Measurements from ENCODE around the gene KHK.
A peak's percentile ranks its signal among the peaks of the same experiment; 100 is the strongest.

Gene KHK

GRCh38 chr2:27049422-27050280 lies 36.9 kb upstream of the KHK start:
- H3K27me3 ChIP-seq (ENCODE audit: control insufficient read depth in 5 of 5, insufficient read depth in 4 of 5, low read length in 5 of 5), result no peaks in the 10 kb centered on the region
- H3K36me3 ChIP-seq (ENCODE audit: control insufficient read depth in 5 of 5, insufficient read depth in 5 of 5, low read length in 5 of 5), result peaks cover 3 to 14% (median 10%) of the 10 kb centered on the region in 5 donors
- H3K4me3 ChIP-seq (ENCODE audit: low read depth in 1 of 5, low read length in 5 of 5), result peak overlapping the region; percentile 83 to 93 (median 88)
- H3K4me1 ChIP-seq (ENCODE audit: control insufficient read depth in 5 of 5, insufficient read depth in 5 of 5, low read length in 5 of 5), result peaks cover 3 to 30% (median 21%) of the 10 kb centered on the region in 5 donors
- H3K9me3 ChIP-seq (ENCODE audit: control insufficient read depth in 5 of 5, low read length in 5 of 5), result no peaks in the 10 kb centered on the region
- H3K9ac ChIP-seq (ENCODE audit: low read length in 5 of 5), result peak overlapping the region in 4 of 5 donors; percentile 24 to 88 (median 74)
- H3K27ac ChIP-seq (ENCODE audit: low read depth, low read length), result peak overlapping the region; percentile 31

GRCh38 chr2:27050281-27050995 lies 36.1 kb upstream of the KHK start:
- Histone ChIP-seq H3K4me3 (ENCODE audit: low read depth in 1 of 5, low read length in 5 of 5) (peak overlapping the region; percentile 83 to 93 (median 88)), H3K9ac (ENCODE audit: low read length in 5 of 5) (peak overlapping the region; percentile 12 to 88 (median 71)), H3K27me3 (ENCODE audit: control insufficient read depth in 5 of 5, insufficient read depth in 4 of 5, low read length in 5 of 5) (no peaks in the 10 kb centered on the region), H3K4me1 (ENCODE audit: control insufficient read depth in 5 of 5, insufficient read depth in 5 of 5, low read length in 5 of 5) (peaks cover 3 to 30% (median 21%) of the 10 kb centered on the region in 5 donors), H3K9me3 (ENCODE audit: control insufficient read depth in 5 of 5, low read length in 5 of 5) (no peaks in the 10 kb centered on the region), H3K36me3 (ENCODE audit: control insufficient read depth in 5 of 5, insufficient read depth in 5 of 5, low read length in 5 of 5) (peaks cover 5 to 22% (median 18%) of the 10 kb centered on the region in 5 donors), H3K27ac (ENCODE audit: low read depth, low read length) (peak overlapping the region; percentile 31)

GRCh38 chr2:27050996-27051901 lies 35.3 kb upstream of the KHK start, which contains the start of gene AGBL5:
AGBL5 (plus strand) TSS chr2:27051668; CDS start chr2:27052959, 1,291 bp downstream.
- Histone ChIP-seq H3K4me3 (ENCODE audit: low read depth in 1 of 5, low read length in 5 of 5) (peak within 1 kb of the TSS; percentile 83 to 93 (median 88)), H3K27me3 (ENCODE audit: control insufficient read depth in 5 of 5, insufficient read depth in 4 of 5, low read length in 5 of 5) (no peaks in the 10 kb centered on the region), H3K36me3 (ENCODE audit: control insufficient read depth in 5 of 5, insufficient read depth in 5 of 5, low read length in 5 of 5) (peaks cover 9 to 29% (median 26%) of the 10 kb centered on the region in 5 donors), H3K9me3 (ENCODE audit: control insufficient read depth in 5 of 5, low read length in 5 of 5) (no peaks in the 10 kb centered on the region), H3K4me1 (ENCODE audit: control insufficient read depth in 5 of 5, insufficient read depth in 5 of 5, low read length in 5 of 5) (peaks cover 3 to 30% (median 21%) of the 10 kb centered on the region in 5 donors), H3K9ac (ENCODE audit: low read length in 5 of 5) (peak within 1 kb of the TSS; percentile 59 to 88 (median 78)), H3K27ac (ENCODE audit: low read depth, low read length) (peak within 1 kb of the TSS; percentile 31)

- H3K9me3 ChIP-seq (ENCODE audit: control insufficient read depth in 5 of 5, low read length in 5 of 5), result no peaks in the 10 kb centered on the region
Measured at GRCh38 chr2:27051902-27052645, 34.5 kb upstream of the KHK start.

GRCh38 chr2:27053321-27053720 lies 33.3 kb upstream of the KHK start:
- Histone ChIP-seq H3K27me3 (ENCODE audit: control insufficient read depth in 5 of 5, insufficient read depth in 4 of 5, low read length in 5 of 5) (no peaks in the 10 kb centered on the region), H3K4me1 (ENCODE audit: control insufficient read depth in 5 of 5, insufficient read depth in 5 of 5, low read length in 5 of 5) (peaks cover 3 to 30% (median 21%) of the 10 kb centered on the region in 5 donors), H3K36me3 (ENCODE audit: control insufficient read depth in 5 of 5, insufficient read depth in 5 of 5, low read length in 5 of 5) (peaks cover 12 to 44% (median 40%) of the 10 kb centered on the region in 5 donors), H3K9me3 (ENCODE audit: control insufficient read depth in 5 of 5, low read length in 5 of 5) (no peaks in the 10 kb centered on the region), H3K27ac (ENCODE audit: low read depth, low read length) (no peak overlapping the region), H3K9ac (ENCODE audit: low read length in 5 of 5) (no peak overlapping the region), H3K4me3 (ENCODE audit: low read depth in 1 of 5, low read length in 5 of 5) (no peak overlapping the region)

More at GRCh38 chr2:27051902-27052645, 34.5 kb upstream of the KHK start:
- H3K4me1 ChIP-seq (ENCODE audit: control insufficient read depth in 5 of 5, insufficient read depth in 5 of 5, low read length in 5 of 5), result peaks cover 3 to 30% (median 21%) of the 10 kb centered on the region in 5 donors
- H3K36me3 ChIP-seq (ENCODE audit: control insufficient read depth in 5 of 5, insufficient read depth in 5 of 5, low read length in 5 of 5), result peaks cover 12 to 37% (median 33%) of the 10 kb centered on the region in 5 donors
- peak overlapping the region; percentile 31 for H3K27ac ChIP-seq (ENCODE audit: low read depth, low read length)
- no peaks in the 10 kb centered on the region for H3K27me3 ChIP-seq (ENCODE audit: control insufficient read depth in 5 of 5, insufficient read depth in 4 of 5, low read length in 5 of 5)
- peak overlapping the region; percentile 59 to 88 (median 73) for H3K9ac ChIP-seq (ENCODE audit: low read length in 5 of 5)
- peak overlapping the region; percentile 83 to 93 (median 87) for H3K4me3 ChIP-seq (ENCODE audit: low read depth in 1 of 5, low read length in 5 of 5)

GRCh38 chr2:27053776-27054175 lies 32.8 kb upstream of the KHK start:
- H3K4me3 ChIP-seq (ENCODE audit: low read depth in 1 of 5, low read length in 5 of 5), result no peak overlapping the region
- no peak overlapping the region for H3K9ac ChIP-seq (ENCODE audit: low read length in 5 of 5)
- peaks cover 3 to 30% (median 21%) of the 10 kb centered on the region in 5 donors for H3K4me1 ChIP-seq (ENCODE audit: control insufficient read depth in 5 of 5, insufficient read depth in 5 of 5, low read length in 5 of 5)
- H3K36me3 ChIP-seq (ENCODE audit: control insufficient read depth in 5 of 5, insufficient read depth in 5 of 5, low read length in 5 of 5), result peaks cover 12 to 47% (median 41%) of the 10 kb centered on the region in 5 donors
- H3K27ac ChIP-seq (ENCODE audit: low read depth, low read length), result no peak overlapping the region
- no peaks in the 10 kb centered on the region for H3K9me3 ChIP-seq (ENCODE audit: control insufficient read depth in 5 of 5, low read length in 5 of 5)
- H3K27me3 ChIP-seq (ENCODE audit: control insufficient read depth in 5 of 5, insufficient read depth in 4 of 5, low read length in 5 of 5), result no peaks in the 10 kb centered on the region

GRCh38 chr2:27054721-27055120 lies 31.9 kb upstream of the KHK start:
- H3K36me3 ChIP-seq (ENCODE audit: control insufficient read depth in 5 of 5, insufficient read depth in 5 of 5, low read length in 5 of 5), result peaks cover 12 to 49% (median 47%) of the 10 kb centered on the region in 5 donors

GRCh38 chr2:27057184-27057583 lies 29.4 kb upstream of the KHK start:
- no peak overlapping the region for H3K9ac ChIP-seq (ENCODE audit: low read length in 5 of 5)
- H3K4me3 ChIP-seq (ENCODE audit: low read depth in 1 of 5, low read length in 5 of 5), result no peak overlapping the region
- peaks cover 3 to 13% (median 11%) of the 10 kb centered on the region in 5 donors for H3K4me1 ChIP-seq (ENCODE audit: control insufficient read depth in 5 of 5, insufficient read depth in 5 of 5, low read length in 5 of 5)
- peaks cover 12 to 54% (median 50%) of the 10 kb centered on the region in 5 donors for H3K36me3 ChIP-seq (ENCODE audit: control insufficient read depth in 5 of 5, insufficient read depth in 5 of 5, low read length in 5 of 5)
- no peaks in the 10 kb centered on the region for H3K9me3 ChIP-seq (ENCODE audit: control insufficient read depth in 5 of 5, low read length in 5 of 5)
- H3K27me3 ChIP-seq (ENCODE audit: control insufficient read depth in 5 of 5, insufficient read depth in 4 of 5, low read length in 5 of 5), result no peaks in the 10 kb centered on the region
- no peak overlapping the region for H3K27ac ChIP-seq (ENCODE audit: low read depth, low read length)

More at GRCh38 chr2:27054721-27055120, 31.9 kb upstream of the KHK start:
- peaks cover 6 to 33% (median 25%) of the 10 kb centered on the region in 5 donors for H3K4me1 ChIP-seq (ENCODE audit: control insufficient read depth in 5 of 5, insufficient read depth in 5 of 5, low read length in 5 of 5)
- no peaks in the 10 kb centered on the region for H3K27me3 ChIP-seq (ENCODE audit: control insufficient read depth in 5 of 5, insufficient read depth in 4 of 5, low read length in 5 of 5)
- H3K9ac ChIP-seq (ENCODE audit: low read length in 5 of 5), result no peak overlapping the region
- H3K4me3 ChIP-seq (ENCODE audit: low read depth in 1 of 5, low read length in 5 of 5), result no peak overlapping the region
- H3K9me3 ChIP-seq (ENCODE audit: control insufficient read depth in 5 of 5, low read length in 5 of 5), result no peaks in the 10 kb centered on the region
- H3K27ac ChIP-seq (ENCODE audit: low read depth, low read length), result no peak overlapping the region

- H3K4me3 ChIP-seq (ENCODE audit: low read depth in 1 of 5, low read length in 5 of 5), result no peak overlapping the region
- H3K9me3 ChIP-seq (ENCODE audit: control insufficient read depth in 5 of 5, low read length in 5 of 5), result no peaks in the 10 kb centered on the region
- no peak overlapping the region for H3K9ac ChIP-seq (ENCODE audit: low read length in 5 of 5)
- H3K27ac ChIP-seq (ENCODE audit: low read depth, low read length), result no peak overlapping the region
- H3K36me3 ChIP-seq (ENCODE audit: control insufficient read depth in 5 of 5, insufficient read depth in 5 of 5, low read length in 5 of 5), result peaks cover 12 to 59% (median 51%) of the 10 kb centered on the region in 5 donors
- H3K4me1 ChIP-seq (ENCODE audit: control insufficient read depth in 5 of 5, insufficient read depth in 5 of 5, low read length in 5 of 5), result peaks cover 3 to 9% (median 8%) of the 10 kb centered on the region in 5 donors
- no peaks in the 10 kb centered on the region for H3K27me3 ChIP-seq (ENCODE audit: control insufficient read depth in 5 of 5, insufficient read depth in 4 of 5, low read length in 5 of 5)
Measured at GRCh38 chr2:27058210-27058609, 28.4 kb upstream of the KHK start.
